COLO668 (cell line): Measurements from ENCODE around the gene GBA2.

Experiments
- DNase-seq: peaks from one replicate; lab custom pipeline; 2025; ENCODE audit not compliant: unreplicated experiment; lab: John Stamatoyannopoulos, UW

GBA2 gene

DNA sequence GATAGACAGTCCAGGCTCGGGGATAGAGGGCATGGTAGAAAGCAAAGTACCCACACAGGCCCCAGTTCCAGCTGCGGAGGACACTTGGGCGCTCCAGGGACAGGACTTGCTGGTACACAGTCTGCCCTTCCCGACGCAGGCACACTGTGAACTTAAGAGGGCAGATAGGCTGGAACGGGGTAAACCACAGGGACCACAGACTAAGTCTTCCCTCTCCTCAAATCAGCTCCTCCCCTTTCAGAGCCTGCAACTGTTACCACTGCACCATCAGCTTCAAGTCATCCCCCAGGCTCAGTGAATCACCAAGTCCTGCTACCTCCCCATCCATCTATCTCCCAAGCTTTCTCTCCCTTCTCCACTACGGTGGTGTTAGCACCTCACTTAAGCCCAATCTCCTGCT, 7.3 kb downstream of the GBA2 start:
- DNase-seq = no peak

DNA sequence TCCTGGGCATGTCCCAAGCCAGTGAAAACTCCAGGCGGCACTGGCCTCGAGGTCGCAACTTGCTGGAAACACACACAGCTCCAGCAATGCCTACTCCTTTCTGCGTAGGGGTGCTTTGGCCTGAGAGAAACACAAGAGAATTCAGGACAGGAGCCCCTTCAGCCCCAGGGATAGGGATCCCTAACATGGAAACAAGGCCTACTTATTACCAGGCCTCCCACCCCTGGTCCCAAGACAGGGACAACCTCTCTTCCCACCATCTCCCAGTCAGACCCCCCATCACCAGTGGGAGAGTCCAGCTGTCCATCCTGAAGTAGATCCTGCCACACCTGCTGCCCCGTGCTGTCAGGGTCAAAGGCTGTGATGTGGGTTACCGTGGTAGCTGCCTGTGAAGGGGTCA, 8.8 kb downstream of the GBA2 start:
- DNase-seq = no peak

- DNase-seq = no peak
Measured at GRCh38 chr9:35738924-35739323, 10.1 kb downstream of the GBA2 start.

DNA sequence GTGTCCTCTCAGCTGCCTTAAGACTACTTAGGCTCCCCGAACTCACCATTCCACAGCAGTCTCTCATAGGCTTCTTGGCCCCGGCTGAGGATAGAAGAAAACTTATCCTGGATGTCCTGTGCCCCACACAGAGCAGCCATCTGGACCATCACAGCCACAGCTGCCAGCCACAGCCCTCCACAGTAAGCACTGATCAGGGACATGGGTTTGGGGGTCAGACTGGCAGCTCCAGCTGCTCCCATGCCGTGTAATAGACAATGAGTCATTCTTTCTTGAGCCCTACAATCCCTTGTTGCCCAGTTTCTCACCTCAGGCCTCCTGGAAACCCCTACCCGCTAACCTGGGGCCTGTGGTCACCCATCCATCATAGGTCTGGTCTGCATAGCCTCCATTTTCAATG, 10.8 kb downstream of the GBA2 start:
- DNase-seq = no peak

GRCh38 chr9:35737143-35737542, 11.9 kb downstream of the GBA2 start:
- DNase-seq = no peak

DNA sequence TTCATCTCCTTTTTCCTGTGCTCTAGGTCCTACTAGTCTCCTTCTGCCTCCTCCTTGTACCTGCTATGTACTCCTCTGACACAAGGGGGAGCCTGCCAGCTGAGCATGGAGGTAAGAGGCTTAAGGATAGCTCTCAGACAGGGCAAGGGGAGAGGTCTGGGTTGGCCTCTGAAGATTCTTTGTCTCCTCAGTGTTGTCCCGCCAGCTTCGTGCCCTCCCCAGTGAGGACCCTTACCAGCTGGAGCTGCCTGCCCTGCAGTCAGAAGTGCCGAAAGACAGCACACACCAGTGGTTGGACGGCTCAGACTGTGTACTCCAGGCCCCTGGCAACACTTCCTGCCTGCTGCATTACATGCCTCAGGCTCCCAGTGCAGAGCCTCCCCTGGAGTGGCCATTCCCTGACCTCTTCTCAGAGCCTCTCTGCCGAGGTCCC, 12.8 kb downstream of the GBA2 start:
- DNase-seq = peak; percentile 61

DNA sequence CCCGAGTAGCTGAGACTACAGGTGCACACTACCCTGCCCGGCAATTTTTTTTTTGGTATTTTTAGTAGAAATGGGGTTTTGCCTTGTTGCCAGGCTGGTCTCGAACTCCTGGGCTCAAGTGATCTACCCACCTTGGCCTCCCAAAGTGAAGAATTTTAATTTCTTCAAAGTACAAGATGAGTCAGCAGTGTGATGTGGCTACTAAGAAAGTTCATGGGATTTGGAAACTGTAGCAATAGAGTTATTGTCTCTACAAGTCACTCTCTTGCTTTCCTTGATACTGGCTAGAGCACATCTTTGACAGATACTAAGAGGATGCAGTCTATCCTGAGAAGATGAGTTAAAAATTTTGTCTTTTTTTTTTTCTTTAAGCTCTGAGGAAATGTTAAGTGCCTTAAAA, 14.9 kb downstream of the GBA2 start:
- no peak for DNase-seq

DNA sequence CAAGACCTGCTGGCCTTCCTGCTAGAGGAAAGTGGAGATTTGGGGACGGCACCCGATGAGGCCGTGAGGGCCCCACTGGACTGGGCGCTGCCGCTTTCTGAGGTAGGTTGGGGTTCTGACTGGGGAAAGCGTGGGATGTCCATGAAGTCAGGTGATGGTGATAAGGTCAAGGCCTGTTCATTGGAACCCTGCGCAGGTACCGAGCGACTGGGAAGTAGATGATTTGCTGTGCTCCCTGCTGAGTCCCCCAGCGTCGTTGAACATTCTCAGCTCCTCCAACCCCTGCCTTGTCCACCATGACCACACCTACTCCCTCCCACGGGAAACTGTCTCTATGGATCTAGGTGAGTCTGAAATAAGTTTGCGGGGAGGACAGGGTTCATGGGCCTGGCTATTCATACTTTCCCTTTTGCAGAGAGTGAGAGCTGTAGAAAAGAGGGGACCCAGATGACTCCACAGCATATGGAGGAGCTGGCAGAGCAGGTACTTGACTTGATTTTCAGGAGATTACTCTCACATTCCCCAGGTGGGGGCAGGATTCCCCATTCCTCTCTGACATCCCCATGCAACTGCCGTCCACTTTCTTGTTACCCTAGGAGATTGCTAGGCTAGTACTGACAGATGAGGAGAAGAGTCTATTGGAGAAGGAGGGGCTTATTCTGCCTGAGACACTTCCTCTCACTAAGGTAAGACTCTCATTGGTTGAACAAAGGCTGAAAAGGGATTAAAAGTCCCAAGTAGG, 16.1 kb downstream of the GBA2 start:
- peak; percentile 51 for DNase-seq

- DNase-seq = peak; percentile 100
Measured at GRCh38 chr9:35732185-35732799, 16.7 kb downstream of the GBA2 start, which contains the start of the genes CREB3 and TLN1. Gene CREB3, plus strand, starts transcription at chr9:35732666. Its CDS starts 107 bp downstream, at chr9:35732773. Gene TLN1, minus strand, starts transcription at chr9:35732195. Its CDS starts 6,501 bp downstream, at chr9:35725694.

GRCh38 chr9:35731415-35732184, 17.4 kb downstream of the GBA2 start:
- no peak for DNase-seq

- no peak for DNase-seq
Measured at GRCh38 chr9:35730486-35730854, 18.6 kb downstream of the GBA2 start.

GRCh38 chr9:35729700-35730485, 19.1 kb downstream of the GBA2 start:
- peak; percentile 28 for DNase-seq

GRCh38 chr9:35729101-35729500, 19.9 kb downstream of the GBA2 start:
- DNase-seq = no peak

- no peak for DNase-seq
Measured at GRCh38 chr9:35728041-35728971, 20.7 kb downstream of the GBA2 start.

- DNase-seq = no peak
Measured at GRCh38 chr9:35727676-35728040, 21.4 kb downstream of the GBA2 start.

- no peak for DNase-seq
Measured at GRCh38 chr9:35726931-35727330, 22.1 kb downstream of the GBA2 start.

GRCh38 chr9:35725362-35725761, 23.7 kb downstream of the GBA2 start:
- DNase-seq = no peak

GRCh38 chr9:35723908-35724307, 25.1 kb downstream of the GBA2 start:
- DNase-seq = no peak

- no peak for DNase-seq
Measured at GRCh38 chr9:35723426-35723825, 25.6 kb downstream of the GBA2 start.

DNA sequence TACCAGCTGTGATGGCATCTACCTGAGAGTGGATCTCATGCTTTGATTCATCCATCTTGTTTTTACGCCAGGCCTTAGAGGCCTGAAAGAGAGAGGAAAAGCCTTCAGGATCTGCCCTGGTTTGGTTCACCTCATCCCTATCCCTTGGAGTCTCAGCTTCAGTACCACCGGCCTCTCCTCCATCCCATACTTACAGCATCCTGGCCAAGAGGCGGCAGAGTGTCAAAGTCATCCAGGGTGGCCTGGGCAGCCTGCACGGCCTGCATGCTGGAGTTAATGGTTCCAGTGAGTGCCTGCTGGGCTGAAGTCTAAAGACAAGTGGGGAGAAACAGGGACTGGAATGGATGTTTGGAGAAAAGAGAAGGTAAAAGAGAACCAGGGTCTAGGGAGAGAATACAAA, 29.5 kb downstream of the GBA2 start:
- DNase-seq = no peak
